Neural cell (in vitro differentiated cells): ENCODE results near the gene C7orf57. TPM values are rescaled to one million over a fixed set of nuclear protein-coding genes. Genes with fewer than 3 reads are reported as not detected.

Experiments used
- H2AFZ ChIP-seq: fragments of 200-600, 300-800 bp; sonication (generic), shearing (Covaris generic); 2 replicates; pipeline ENCODE4 v1.6.0; 2014; ENCODE audit warnings: low read depth, mild to moderate bottlenecking, antibody characterized with exemption, low read length, moderate library complexity
- H3F3A ChIP-seq: fragments of 200-600 bp; shearing (Covaris generic); 2 replicates; pipeline ENCODE4 v1.6.1; 2016; ENCODE audit warnings: mild to moderate bottlenecking, moderate library complexity, mixed read lengths, antibody characterized with exemption, low read length; ENCODE audit not compliant: insufficient read depth, poor library complexity, severe bottlenecking
- H3K27ac ChIP-seq: fragments of 200-600, 300-800 bp; sonication (generic), shearing (Covaris generic); 2 replicates; pipeline ENCODE4 v1.5.1; 2014; ENCODE audit warnings: mild to moderate bottlenecking, low read length, moderate library complexity
- H3K27me3 ChIP-seq: fragments of 300-800, 200-600 bp; sonication (generic), shearing (Covaris generic); 2 replicates; pipeline ENCODE4 v1.6.0; 2014; ENCODE audit warnings: mild to moderate bottlenecking, low read depth, low read length, moderate library complexity; ENCODE audit not compliant: insufficient read depth
- H3K36me3 ChIP-seq: fragments of 300-800, 200-600 bp; sonication (generic), shearing (Covaris generic); 2 replicates; pipeline ENCODE4 v1.5.1; 2014; ENCODE audit warnings: mild to moderate bottlenecking, antibody characterized with exemption, low read length, moderate library complexity; ENCODE audit not compliant: insufficient read depth
- H3K4me2 ChIP-seq: fragments of 300-800, 200-600 bp; sonication (generic), shearing (Covaris generic); 2 replicates; pipeline ENCODE4 v1.6.0; 2014; ENCODE audit warnings: mild to moderate bottlenecking, low read length
- H3K4me3 ChIP-seq: fragments of 300-800, 200-600 bp; sonication (generic), shearing (Covaris generic); 2 replicates; pipeline ENCODE4 v1.5.1; 2014; ENCODE audit warnings: mild to moderate bottlenecking, low read length, moderate library complexity
- H3K79me2 ChIP-seq: fragments of 200-600 bp; shearing (Covaris generic); replicated peaks from 2 replicates; pipeline ENCODE4 v1.6.0; 2014; ENCODE audit warnings: mild to moderate bottlenecking, low read length, moderate library complexity; ENCODE audit not compliant: insufficient read depth
- H3K9ac ChIP-seq: fragments of 300-800, 200-600 bp; sonication (generic), shearing (Covaris generic); 2 replicates; pipeline ENCODE4 v1.6.1; 2016; ENCODE audit warnings: mild to moderate bottlenecking, low read length, mixed read lengths
- H3K9me2 ChIP-seq: fragments of 200-600 bp; shearing (Covaris generic); 2 replicates; pipeline ENCODE4 v1.6.1; 2016; ENCODE audit warnings: mild to moderate bottlenecking, low read length, mixed read lengths; ENCODE audit not compliant: insufficient read depth
- H3K9me3 ChIP-seq: fragments of 200-600, 300-800 bp; sonication (generic), shearing (Covaris generic); 2 replicates; pipeline ENCODE4 v1.6.1; 2016; ENCODE audit warnings: mild to moderate bottlenecking, mixed run types, low read length, moderate library complexity, mixed read lengths
- H4K20me1 ChIP-seq: fragments of 200-600 bp; shearing (Covaris generic); 2 replicates; pipeline ENCODE4 v1.6.1; 2016; ENCODE audit warnings: mild to moderate bottlenecking, mixed run types; ENCODE audit not compliant: insufficient read depth
- CTCF ChIP-seq: fragments of 450-650 bp; IDR thresholded peaks from 2 replicates; pipeline ENCODE4 v1.5.1; 2014; ENCODE audit warnings: antibody characterized with exemption, mild to moderate bottlenecking, moderate library complexity; ENCODE audit not compliant: poor library complexity, severe bottlenecking
- EZH2 ChIP-seq: fragments of 200-600, 300-800 bp; shearing (Covaris generic), sonication (generic); IDR thresholded peaks from 2 replicates; pipeline ENCODE4 v1.6.1; 2014; ENCODE audit warnings: antibody characterized with exemption, low read length, borderline replicate concordance, mild to moderate bottlenecking; ENCODE audit not compliant: insufficient read depth, poor library complexity, severe bottlenecking
- SMC3 ChIP-seq: fragments of 450-650 bp; conservative IDR thresholded peaks from 2 replicates; pipeline ENCODE4 v1.6.1; 2014; ENCODE audit warnings: antibody characterized with exemption, mild to moderate bottlenecking, moderate library complexity; ENCODE audit not compliant: poor library complexity
- TAF1 ChIP-seq: IDR thresholded peaks from 2 replicates; pipeline ENCODE4 v1.6.1; 2012; ENCODE audit warnings: low read depth
- polyA plus RNA-seq: library from polyadenylated mRNA; depleted of rRNA; stranded (reverse); fragments of >200 nt; gene quantifications from 2 replicates; pipeline ENCODE4 v1.2.3, GENCODE V29; 2014

Gene C7orf57
- polyA plus RNA-seq, 1 donor from 2014 or later: not detected

DNA sequence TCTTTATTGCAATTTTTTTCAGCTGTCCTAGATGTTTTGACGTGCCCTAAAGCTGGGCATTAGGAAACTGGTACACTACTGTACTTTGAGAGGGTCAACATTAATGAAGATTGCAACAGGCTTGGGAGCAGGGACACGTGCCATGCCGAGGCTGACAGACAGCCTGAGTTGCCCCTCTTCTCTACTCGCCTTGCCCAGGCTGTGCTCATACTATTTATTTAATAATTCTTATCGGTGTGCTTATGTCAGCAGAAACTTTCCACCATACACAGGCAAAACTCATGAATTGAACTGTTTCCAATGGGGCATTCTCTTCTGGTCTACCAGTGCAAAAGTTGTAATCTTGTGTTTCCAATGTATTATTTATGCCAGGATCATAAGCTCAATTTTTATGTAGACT lies 24.4 kb downstream of the C7orf57 start:
- Histone ChIP-seq H3K79me2 (no peaks in the 10 kb centered on the region), H3K9ac (no peak overlapping the region), H3K9me2 (no peaks in the 10 kb centered on the region)

DNA sequence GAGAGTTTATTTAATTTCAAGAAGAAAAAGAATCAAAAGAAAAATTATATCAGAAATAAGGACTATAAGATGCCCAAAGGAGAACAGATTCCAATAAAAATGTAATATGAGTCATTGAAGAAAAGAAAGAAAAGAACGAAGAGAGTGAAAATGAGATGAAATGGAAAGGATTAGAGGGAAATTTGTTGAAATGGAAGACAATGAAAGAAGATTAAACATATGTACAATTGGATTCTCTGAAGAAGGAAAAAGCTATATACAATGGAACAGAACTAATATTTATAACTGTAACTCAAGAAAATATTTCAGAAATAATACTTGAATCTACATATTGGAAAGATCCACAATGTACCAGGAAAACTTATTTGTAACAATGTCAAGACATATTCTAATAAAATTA lies 28.6 kb downstream of the C7orf57 start:
- H3K79me2 ChIP-seq: no peaks in the 10 kb centered on the region
- no peak overlapping the region for H3K9ac ChIP-seq
- TF ChIP-seq CTCF (no peak), EZH2 (no peak), TAF1 (no peak)
- H3K36me3 ChIP-seq: no peaks in the 10 kb centered on the region
- no peaks in the 10 kb centered on the region for H3K9me3 ChIP-seq
- H3K4me2 ChIP-seq: no peak overlapping the region
- no peak overlapping the region for H3K27ac ChIP-seq
- H3K27me3 ChIP-seq: no peaks in the 10 kb centered on the region
- H3F3A ChIP-seq: no peaks in the 10 kb centered on the region
- no peaks in the 10 kb centered on the region for H3K9me2 ChIP-seq
- no peaks in the 10 kb centered on the region for H4K20me1 ChIP-seq
- H3K4me3 ChIP-seq: no peak overlapping the region
- H2AFZ ChIP-seq: no peak overlapping the region

More for the DNA sequence above, 24.4 kb downstream of the C7orf57 start:
- no peak overlapping the region for H2AFZ ChIP-seq
- no peaks in the 10 kb centered on the region for H3K27me3 ChIP-seq
- H3K4me3 ChIP-seq: no peak overlapping the region
- no peaks in the 10 kb centered on the region for H3K9me3 ChIP-seq
- H4K20me1 ChIP-seq: no peaks in the 10 kb centered on the region
- no peaks in the 10 kb centered on the region for H3K36me3 ChIP-seq
- no peak overlapping the region for H3K4me2 ChIP-seq
- no peaks in the 10 kb centered on the region for H3F3A ChIP-seq
- H3K27ac ChIP-seq: no peak overlapping the region
- TF ChIP-seq TAF1 (no peak), CTCF (no peak)

GRCh38 chr7:48067475-48067874 lies 32.1 kb downstream of the C7orf57 start:
- Histone ChIP-seq H3K27ac (no peak overlapping the region), H4K20me1 (no peaks in the 10 kb centered on the region), H3K79me2 (no peaks in the 10 kb centered on the region), H3F3A (no peaks in the 10 kb centered on the region), H3K36me3 (no peaks in the 10 kb centered on the region), H3K27me3 (no peaks in the 10 kb centered on the region), H3K9me2 (no peaks in the 10 kb centered on the region), H2AFZ (no peak overlapping the region), H3K4me3 (no peak overlapping the region), H3K4me2 (no peak overlapping the region), H3K9ac (no peak overlapping the region), H3K9me3 (no peaks in the 10 kb centered on the region)
- TF ChIP-seq SMC3: no peak

DNA sequence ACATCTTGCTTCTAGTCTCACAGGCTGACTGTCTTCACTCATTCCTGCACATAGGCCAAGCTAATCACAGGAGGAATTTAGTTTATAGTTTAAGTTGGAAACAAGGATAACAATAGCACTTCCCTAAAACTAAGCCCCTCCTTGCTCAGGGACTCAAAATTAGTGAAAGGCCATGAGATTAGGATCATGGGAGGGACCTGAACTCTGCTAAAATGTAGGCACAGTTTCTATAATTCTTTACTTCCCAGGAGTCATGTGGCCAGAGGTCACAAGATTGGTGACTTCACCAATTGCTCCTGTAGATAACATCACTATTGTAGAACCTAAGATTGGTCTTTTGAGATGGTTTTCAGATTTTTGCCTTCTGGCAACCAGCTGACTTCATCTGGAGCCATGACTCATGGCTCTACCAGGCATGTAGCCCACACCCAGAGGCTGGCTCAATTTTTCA lies 38.9 kb downstream of the C7orf57 start:
- Histone ChIP-seq H2AFZ (no peak overlapping the region), H3K27me3 (no peaks in the 10 kb centered on the region)
- no peak for TF ChIP-seq TAF1

More for the DNA sequence above, 38.9 kb downstream of the C7orf57 start:
- Histone ChIP-seq H3K9ac (no peak overlapping the region), H3K9me2 (no peaks in the 10 kb centered on the region), H3K4me2 (no peak overlapping the region), H3K4me3 (no peak overlapping the region), H3F3A (no peaks in the 10 kb centered on the region), H3K27ac (no peak overlapping the region), H4K20me1 (no peaks in the 10 kb centered on the region), H3K9me3 (no peaks in the 10 kb centered on the region), H3K36me3 (no peaks in the 10 kb centered on the region), H3K79me2 (no peaks in the 10 kb centered on the region)
